HepG2 (cell line): ENCODE measurements around the gene ADCY7. TPM values are rescaled to one million over a fixed set of nuclear protein-coding genes. Genes with fewer than 3 reads are reported as not detected.
A peak's percentile ranks its signal among the peaks of the same experiment; 100 is the strongest.

Experiments
- ARID5B ChIP-seq: IDR thresholded peaks from 2 replicates; pipeline ENCODE4 v1.4.0; 2020; ENCODE audit warnings: mild to moderate bottlenecking, missing genetic modification reagents
- DNMT1 ChIP-seq: sonication (generic); formaldehyde crosslinking; IDR thresholded peaks from 2 replicates; pipeline ENCODE4 v1.5.1; 2020; ENCODE audit warnings: mild to moderate bottlenecking, missing genetic modification reagents
- EED ChIP-seq: sonication (generic); formaldehyde crosslinking; IDR thresholded peaks from 2 replicates; pipeline ENCODE4 v1.5.0; 2020; ENCODE audit warnings: mild to moderate bottlenecking, missing genetic modification reagents
- GZF1 ChIP-seq: sonication (generic); formaldehyde crosslinking; IDR thresholded peaks from 2 replicates; pipeline ENCODE4 v1.5.1; 2020; ENCODE audit warnings: mild to moderate bottlenecking, missing genetic modification reagents
- IRF2 ChIP-seq: IDR thresholded peaks from 2 replicates; pipeline ENCODE4 v1.6.1; 2018; ENCODE audit warnings: missing genetic modification reagents, missing compliant biosample characterization
- KDM5B ChIP-seq: sonication (generic); formaldehyde crosslinking; IDR thresholded peaks from 2 replicates; pipeline ENCODE4 v1.4.0; 2020; ENCODE audit warnings: missing genetic modification reagents, mild to moderate bottlenecking, borderline replicate concordance
- MTF2 ChIP-seq: sonication (generic); formaldehyde crosslinking; IDR thresholded peaks from 2 replicates; pipeline ENCODE4 v1.5.0; 2020; ENCODE audit warnings: missing genetic modification reagents, borderline replicate concordance
- NR2F1 ChIP-seq, 2 experiments: fragments of 450-650 bp in 1 of 2; formaldehyde crosslinking in 1 of 2; IDR thresholded peaks; 2 replicates each; pipeline versions ENCODE4 v1.5.0 to v1.6.1; 2016 to 2020; ENCODE audit warnings: mild to moderate bottlenecking in 1 of 2, missing compliant biosample characterization in 1 of 2, missing genetic modification reagents in 1 of 2, moderate library complexity in 1 of 2
- PTBP1 ChIP-seq: fragments of 200-400 bp; formaldehyde crosslinking; IDR thresholded peaks from 2 replicates; pipeline ENCODE4 v1.6.1; 2018; ENCODE audit warnings: low read length, low read depth; ENCODE audit not compliant: poor library complexity, severe bottlenecking
- SMYD3 ChIP-seq: sonication (generic); formaldehyde crosslinking; IDR thresholded peaks from 2 replicates; pipeline ENCODE4 v1.8.1; 2023; ENCODE audit warnings: mild to moderate bottlenecking, missing genetic modification reagents
- SP4 ChIP-seq: sonication (generic); formaldehyde crosslinking; IDR thresholded peaks from 2 replicates; pipeline ENCODE4 v1.8.1; 2023; ENCODE audit warnings: mild to moderate bottlenecking, missing genetic modification reagents
- ZNF550 ChIP-seq: sonication (generic); formaldehyde crosslinking; IDR thresholded peaks from 2 replicates; pipeline ENCODE4 v1.4.0; 2020; ENCODE audit warnings: mild to moderate bottlenecking, missing genetic modification reagents, borderline replicate concordance
- ZNF569 ChIP-seq: sonication (generic); formaldehyde crosslinking; IDR thresholded peaks from 2 replicates; pipeline ENCODE4 v1.5.0; 2020; ENCODE audit warnings: mild to moderate bottlenecking, missing genetic modification reagents, moderate library complexity, borderline replicate concordance
- ZNF678 ChIP-seq: sonication (generic); formaldehyde crosslinking; IDR thresholded peaks from 2 replicates; pipeline ENCODE4 v1.4.0; 2020; ENCODE audit warnings: mild to moderate bottlenecking, missing genetic modification reagents
- ZNF740 ChIP-seq: sonication (generic); formaldehyde crosslinking; IDR thresholded peaks from 2 replicates; pipeline ENCODE4 v1.4.0; 2020; ENCODE audit warnings: missing genetic modification reagents
- ZNF75D ChIP-seq: sonication (generic); formaldehyde crosslinking; IDR thresholded peaks from 2 replicates; pipeline ENCODE4 v1.8.1; 2023; ENCODE audit warnings: missing genetic modification reagents, mild to moderate bottlenecking, borderline replicate concordance
- ZNF776 ChIP-seq: sonication (generic); formaldehyde crosslinking; IDR thresholded peaks from 2 replicates; pipeline ENCODE4 v1.4.0; 2020; ENCODE audit warnings: mild to moderate bottlenecking, missing genetic modification reagents
- ZNF790 ChIP-seq: sonication (generic); formaldehyde crosslinking; IDR thresholded peaks from 2 replicates; pipeline ENCODE4 v1.8.0; 2022; ENCODE audit warnings: missing genetic modification reagents, mild to moderate bottlenecking, borderline replicate concordance
- polyA plus RNA-seq, 8 experiments: library from polyadenylated mRNA; depleted of rRNA in 3 of 8; stranded (reverse) in 7 of 8; unstranded in 1 of 8; fragments of >200 nt; fragmentation: Illumina TruSeq in 4 of 8; extraction: Trizol in 4 of 8; gene quantifications; 2 replicates each; pipeline versions ENCODE4 v1.2.1 to v1.2.3, GENCODE V29; 2011 to 2016; ENCODE audit warnings: low read depth in 4 of 8, missing spikeins in 1 of 8, mixed read lengths in 1 of 8; ENCODE audit not compliant: insufficient read depth in 1 of 8
- total RNA-seq, 5 experiments: library from RNA; depleted of rRNA; stranded (reverse); fragments of >200 nt; fragmentation: Illumina TruSeq; extraction: Trizol; gene quantifications; 2 replicates each; pipeline ENCODE4 v1.2.3, GENCODE V29; 2016; ENCODE audit warnings: low read depth in 1 of 5
- TF ChIP-seq, protein P1 (sequence below): sonication (generic); formaldehyde crosslinking; IDR thresholded peaks from 2 replicates; pipeline ENCODE4 v1.4.0; 2020; ENCODE audit warnings: missing genetic modification reagents

The ADCY7 gene
- total and polyA plus RNA-seq, 2 of the 13 experiments (the other 11 are each of a cell fraction or from before 2014, with no cell fraction given): 2.2 to 4.3 TPM

- TF ChIP-seq, protein P1, sequence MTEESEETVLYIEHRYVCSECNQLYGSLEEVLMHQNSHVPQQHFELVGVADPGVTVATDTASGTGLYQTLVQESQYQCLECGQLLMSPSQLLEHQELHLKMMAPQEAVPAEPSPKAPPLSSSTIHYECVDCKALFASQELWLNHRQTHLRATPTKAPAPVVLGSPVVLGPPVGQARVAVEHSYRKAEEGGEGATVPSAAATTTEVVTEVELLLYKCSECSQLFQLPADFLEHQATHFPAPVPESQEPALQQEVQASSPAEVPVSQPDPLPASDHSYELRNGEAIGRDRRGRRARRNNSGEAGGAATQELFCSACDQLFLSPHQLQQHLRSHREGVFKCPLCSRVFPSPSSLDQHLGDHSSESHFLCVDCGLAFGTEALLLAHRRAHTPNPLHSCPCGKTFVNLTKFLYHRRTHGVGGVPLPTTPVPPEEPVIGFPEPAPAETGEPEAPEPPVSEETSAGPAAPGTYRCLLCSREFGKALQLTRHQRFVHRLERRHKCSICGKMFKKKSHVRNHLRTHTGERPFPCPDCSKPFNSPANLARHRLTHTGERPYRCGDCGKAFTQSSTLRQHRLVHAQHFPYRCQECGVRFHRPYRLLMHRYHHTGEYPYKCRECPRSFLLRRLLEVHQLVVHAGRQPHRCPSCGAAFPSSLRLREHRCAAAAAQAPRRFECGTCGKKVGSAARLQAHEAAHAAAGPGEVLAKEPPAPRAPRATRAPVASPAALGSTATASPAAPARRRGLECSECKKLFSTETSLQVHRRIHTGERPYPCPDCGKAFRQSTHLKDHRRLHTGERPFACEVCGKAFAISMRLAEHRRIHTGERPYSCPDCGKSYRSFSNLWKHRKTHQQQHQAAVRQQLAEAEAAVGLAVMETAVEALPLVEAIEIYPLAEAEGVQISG (CRISPR knock-in tag): peak; percentile 62
- TF ChIP-seq SMYD3 (no peak), EED (CRISPR knock-in tag) (no peak), ZNF75D (no peak), ZNF550 (CRISPR knock-in tag) (no peak), ZNF678 (CRISPR knock-in tag) (no peak), ZNF569 (CRISPR knock-in tag) (no peak), IRF2 (CRISPR knock-in tag) (peak; percentile 63), KDM5B (CRISPR knock-in tag) (peak; percentile 86; the same call in 1 of the 2 replicates), NR2F1 (CRISPR knock-in tag; IDR thresholded peaks at IDR 0.05) (peak; percentile 86 to 97), ZNF776 (CRISPR knock-in tag) (peak; percentile 59; the same call in 1 of the 2 replicates), SP4 (CRISPR knock-in tag) (no peak), GZF1 (no peak), MTF2 (CRISPR knock-in tag) (peak; percentile 70; the same call in 1 of the 2 replicates), ZNF740 (CRISPR knock-in tag) (peak; percentile 82), ZNF790 (CRISPR knock-in tag) (no peak), DNMT1 (CRISPR knock-in tag) (no peak), PTBP1 (peak; percentile 9), ARID5B (CRISPR knock-in tag) (peak; percentile 79)
Measured at GRCh38 chr16:50291719-50292565, 25.6 kb downstream of the ADCY7 start (continued).
